Activated CD8-positive, alpha-beta memory T cell treated with anti-CD3 and anti-CD28 coated beads for 48 hours (primary cell): Measurements from ENCODE around the gene MAPK8IP3.

Experiments used
- DNase-seq, 3 experiments: peaks; one replicate each; pipeline ENCODE4 v3.0.0-alpha.2; 2020; ENCODE audit warnings: low read depth in 2 of 3, low spot score in 2 of 3

MAPK8IP3 gene

GRCh38 chr16:1800701-1801100 lies 94.7 kb downstream of the MAPK8IP3 start:
- no peak for DNase-seq

- DNase-seq = no peak
These were observed 101.6 kb downstream of the MAPK8IP3 start for GRCh38 chr16:1807626-1808025.

GRCh38 chr16:1808691-1809090 lies 102.7 kb downstream of the MAPK8IP3 start:
- DNase-seq = no peak

- DNase-seq = no peak
These were observed 103.3 kb downstream of the MAPK8IP3 start for GRCh38 chr16:1809281-1809801.

GRCh38 chr16:1810106-1810505 lies 104.1 kb downstream of the MAPK8IP3 start:
- DNase-seq = no peak

- DNase-seq = no peak
These were observed 104.5 kb downstream of the MAPK8IP3 start for GRCh38 chr16:1810536-1810935.

- DNase-seq = peak in 1 of 3 experiments; percentile 17
These were observed 106.8 kb downstream of the MAPK8IP3 start for GRCh38 chr16:1812732-1813163.

GRCh38 chr16:1815461-1815860 lies 109.5 kb downstream of the MAPK8IP3 start:
- no peak for DNase-seq

- DNase-seq = no peak
These were observed 110.6 kb downstream of the MAPK8IP3 start for GRCh38 chr16:1816396-1817275.

GRCh38 chr16:1817276-1817589 lies 111.2 kb downstream of the MAPK8IP3 start:
- no peak for DNase-seq

- DNase-seq = no peak
These were observed 111.7 kb downstream of the MAPK8IP3 start for GRCh38 chr16:1817716-1818115.

- DNase-seq = no peak
These were observed 112.3 kb downstream of the MAPK8IP3 start for GRCh38 chr16:1818204-1818872.

- no peak for DNase-seq
These were observed 113.0 kb downstream of the MAPK8IP3 start for GRCh38 chr16:1818873-1819525.

- DNase-seq = no peak
These were observed 113.6 kb downstream of the MAPK8IP3 start for GRCh38 chr16:1819611-1820010.
